Measurements from ENCODE around the gene UGT2A2. TPM values are rescaled to one million over a fixed set of nuclear protein-coding genes. Genes with fewer than 3 reads are reported as not detected.

UGT2A2 gene
- total RNA-seq, 1 experiment from 2014 or later = not detected

DNA sequence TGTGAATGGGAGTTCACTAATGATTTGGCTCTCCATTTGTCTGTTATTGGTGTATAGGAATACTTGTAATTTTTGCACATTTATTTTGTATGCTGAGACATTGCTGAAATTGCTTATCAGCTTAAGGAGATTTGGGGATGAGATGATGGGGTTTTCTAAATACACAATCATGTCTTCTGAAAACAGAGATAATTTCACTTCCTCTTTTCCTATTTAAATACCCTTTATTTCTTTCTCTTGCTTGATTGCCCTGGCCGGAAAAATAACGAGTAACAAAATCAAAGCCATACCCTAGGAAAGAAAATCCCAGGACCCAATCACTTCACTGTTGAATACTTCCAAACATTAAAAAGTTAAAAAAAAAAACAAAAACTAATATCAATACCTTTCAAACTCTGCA lies 76.0 kb downstream of the UGT2A2 start:
- intact Hi-C loops (cut with micrococcal nuclease; ENCODE audit: unreplicated experiment) = no loop called here
- TF ChIP-seq, protein P1, sequence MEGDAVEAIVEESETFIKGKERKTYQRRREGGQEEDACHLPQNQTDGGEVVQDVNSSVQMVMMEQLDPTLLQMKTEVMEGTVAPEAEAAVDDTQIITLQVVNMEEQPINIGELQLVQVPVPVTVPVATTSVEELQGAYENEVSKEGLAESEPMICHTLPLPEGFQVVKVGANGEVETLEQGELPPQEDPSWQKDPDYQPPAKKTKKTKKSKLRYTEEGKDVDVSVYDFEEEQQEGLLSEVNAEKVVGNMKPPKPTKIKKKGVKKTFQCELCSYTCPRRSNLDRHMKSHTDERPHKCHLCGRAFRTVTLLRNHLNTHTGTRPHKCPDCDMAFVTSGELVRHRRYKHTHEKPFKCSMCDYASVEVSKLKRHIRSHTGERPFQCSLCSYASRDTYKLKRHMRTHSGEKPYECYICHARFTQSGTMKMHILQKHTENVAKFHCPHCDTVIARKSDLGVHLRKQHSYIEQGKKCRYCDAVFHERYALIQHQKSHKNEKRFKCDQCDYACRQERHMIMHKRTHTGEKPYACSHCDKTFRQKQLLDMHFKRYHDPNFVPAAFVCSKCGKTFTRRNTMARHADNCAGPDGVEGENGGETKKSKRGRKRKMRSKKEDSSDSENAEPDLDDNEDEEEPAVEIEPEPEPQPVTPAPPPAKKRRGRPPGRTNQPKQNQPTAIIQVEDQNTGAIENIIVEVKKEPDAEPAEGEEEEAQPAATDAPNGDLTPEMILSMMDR (IDR thresholded peaks at IDR 0.05; ENCODE audit: unreplicated experiment) = no peak
- H3K27me3 Mint-ChIP-seq (ENCODE audit: unreplicated experiment) = no peaks in the 10 kb centered on the region
- H3K36me3 Mint-ChIP-seq (ENCODE audit: insufficient read depth, unreplicated experiment) = no peaks in the 10 kb centered on the region
- no peak overlapping the region for H3K4me3 Mint-ChIP-seq (ENCODE audit: low read depth, unreplicated experiment)
- CTCF ChIA-PET = no interaction called here
- peaks cover under 1% of the 10 kb centered on the region for H3K4me1 Mint-ChIP-seq (ENCODE audit: low read depth, unreplicated experiment)
- H3K9me3 Mint-ChIP-seq (ENCODE audit: low read depth, unreplicated experiment) = no peaks in the 10 kb centered on the region
- no peak overlapping the region for H3K27ac Mint-ChIP-seq (ENCODE audit: unreplicated experiment)
- no peak for DNase-seq
- no TSS peak for BruUV-seq (replicated peaks)

DNA sequence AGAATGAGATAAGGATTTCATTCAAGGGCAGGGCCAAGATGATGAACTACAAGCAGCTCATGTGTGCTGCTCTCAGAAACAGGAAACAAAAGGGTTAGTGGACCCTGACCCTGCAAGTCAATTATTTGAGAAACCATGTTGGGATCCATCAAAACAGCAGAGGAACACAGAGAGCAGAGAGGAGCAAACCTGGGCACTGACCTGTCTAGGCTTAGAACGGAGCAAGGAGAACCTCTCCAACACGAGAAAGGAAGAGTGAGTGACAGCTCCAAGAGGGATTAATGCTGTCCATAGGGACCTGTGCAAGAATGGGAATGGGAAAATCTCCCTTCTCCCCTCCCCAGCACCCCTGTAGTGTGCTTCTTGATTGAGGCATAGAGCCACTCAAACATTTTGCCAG lies 89.8 kb downstream of the UGT2A2 start:
- intact Hi-C loops (cut with micrococcal nuclease; ENCODE audit: unreplicated experiment) = no loop called here
- Mint-ChIP-seq H3K27ac (ENCODE audit: unreplicated experiment) (no peak overlapping the region), H3K27me3 (ENCODE audit: unreplicated experiment) (no peaks in the 10 kb centered on the region), H3K36me3 (ENCODE audit: insufficient read depth, unreplicated experiment) (no peaks in the 10 kb centered on the region), H3K4me3 (ENCODE audit: low read depth, unreplicated experiment) (no peak overlapping the region), H3K9me3 (ENCODE audit: low read depth, unreplicated experiment) (no peaks in the 10 kb centered on the region), H3K4me1 (ENCODE audit: low read depth, unreplicated experiment) (peaks cover 12% of the 10 kb centered on the region)
- no peak for DNase-seq
- no TSS peak for BruUV-seq (replicated peaks)
- TF ChIP-seq, protein P1 (IDR thresholded peaks at IDR 0.05; ENCODE audit: unreplicated experiment) = no peak
- CTCF ChIA-PET = no interaction called here

DNA sequence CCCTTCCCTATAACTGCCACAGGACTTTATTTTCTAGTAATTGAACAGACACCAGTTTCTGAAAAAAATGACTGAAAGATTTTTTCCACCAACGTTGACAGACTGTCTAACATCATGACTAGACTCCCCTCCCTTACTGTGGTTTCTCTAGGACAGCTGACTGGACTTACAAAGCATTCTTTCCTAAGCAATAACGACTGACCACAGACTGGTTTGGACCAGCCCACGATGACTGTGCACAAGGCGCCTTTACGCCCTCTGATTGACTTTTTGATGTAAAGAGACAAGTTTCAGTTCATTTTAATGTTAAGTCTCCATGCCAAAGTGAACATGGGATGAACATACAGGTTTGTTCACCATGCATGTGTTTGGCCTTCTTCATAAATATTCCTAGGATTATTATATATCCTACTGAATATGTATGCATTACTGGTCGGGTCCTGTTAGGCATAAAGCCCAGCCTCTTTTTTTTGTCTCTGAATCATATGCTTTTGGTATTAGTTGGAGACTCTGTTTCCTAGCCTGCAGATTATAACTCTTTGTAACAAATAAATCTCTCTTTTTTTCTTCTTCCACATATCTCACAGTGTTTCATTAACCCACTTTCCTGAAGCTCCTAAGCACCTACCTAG lies 93.2 kb downstream of the UGT2A2 start:
- intact Hi-C loops (cut with micrococcal nuclease; ENCODE audit: unreplicated experiment) = no loop called here
- BruUV-seq (replicated peaks) = no TSS peak
- peaks cover 12% of the 10 kb centered on the region for H3K4me1 Mint-ChIP-seq (ENCODE audit: low read depth, unreplicated experiment)
- TF ChIP-seq, protein P1 (IDR thresholded peaks at IDR 0.05; ENCODE audit: unreplicated experiment) = no peak
- H3K27ac Mint-ChIP-seq (ENCODE audit: unreplicated experiment) = no peak overlapping the region
- H3K9me3 Mint-ChIP-seq (ENCODE audit: low read depth, unreplicated experiment) = no peaks in the 10 kb centered on the region
- CTCF ChIA-PET = interaction anchor here (0.6 to 0.7 kb wide), 2 partner anchors 32 to 317 kb away, joined by 3 to 4 read pairs; no protein-coding TSS in a partner anchor
- H3K36me3 Mint-ChIP-seq (ENCODE audit: insufficient read depth, unreplicated experiment) = no peaks in the 10 kb centered on the region
- H3K4me3 Mint-ChIP-seq (ENCODE audit: low read depth, unreplicated experiment) = no peak overlapping the region
- no peaks in the 10 kb centered on the region for H3K27me3 Mint-ChIP-seq (ENCODE audit: unreplicated experiment)
- no peak for DNase-seq

Other genes with a start within 250 kb of the UGT2A2 start
- gene UGT2B4, start 143.7 kb downstream of the UGT2A2 start, total RNA-seq (2022) = not detected in 2 replicates
- not detected in 2 replicates for gene UGT2A1, start 13.6 kb upstream of the UGT2A2 start, total RNA-seq (2022)
- 0.26 and 0.27 TPM in 2 replicates for gene SULT1B1, start 121.0 kb upstream of the UGT2A2 start, total RNA-seq (2022)
- gene SULT1E1, start 220.5 kb upstream of the UGT2A2 start, total RNA-seq (2022) = 1.9 and 2.4 TPM in 2 replicates